ENCODE measurements around the gene BCL2L13.

BCL2L13 gene

DNA sequence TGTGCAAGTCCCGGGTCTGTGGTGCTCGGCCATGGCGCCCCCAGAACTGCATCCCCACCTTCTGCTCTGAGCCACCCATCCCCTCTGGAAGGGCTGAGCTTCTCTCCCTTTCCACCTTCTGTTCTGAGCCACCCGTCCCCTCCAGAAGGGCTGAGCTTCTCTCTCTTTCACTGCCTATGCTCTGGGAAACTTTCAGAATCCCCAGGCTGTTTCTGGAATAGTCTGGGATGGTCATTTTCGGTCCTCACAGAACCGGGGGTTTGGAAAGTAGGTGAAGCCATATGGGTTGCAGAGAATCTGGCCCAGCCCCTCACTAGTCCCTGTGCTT is 139.1 kb downstream of the BCL2L13 start:
- POLR2A ChIA-PET = no interaction called here
- CTCF ChIA-PET = no interaction called here
- DNase-seq (ENCODE audit: extremely low spot score) = no peak
- TF ChIP-seq HDGF (IDR thresholded peaks at IDR 0.05; ENCODE audit: borderline replicate concordance) (no peak), BHLHE40 (IDR thresholded peaks at IDR 0.05; ENCODE audit: borderline replicate concordance) (no peak), LEF1 (IDR thresholded peaks at IDR 0.05; ENCODE audit: borderline replicate concordance) (no peak), L3MBTL2 (conservative IDR thresholded peaks at IDR 0.05) (no peak), SUZ12 (IDR thresholded peaks at IDR 0.05) (no peak), FOXM1 (IDR thresholded peaks at IDR 0.05; ENCODE audit: borderline replicate concordance) (no peak), SP1 (IDR thresholded peaks at IDR 0.05) (no peak), ELF4 (IDR thresholded peaks at IDR 0.05) (no peak), FOXA1 (IDR thresholded peaks at IDR 0.05) (no peak)
- TF ChIP-seq, protein P1, sequence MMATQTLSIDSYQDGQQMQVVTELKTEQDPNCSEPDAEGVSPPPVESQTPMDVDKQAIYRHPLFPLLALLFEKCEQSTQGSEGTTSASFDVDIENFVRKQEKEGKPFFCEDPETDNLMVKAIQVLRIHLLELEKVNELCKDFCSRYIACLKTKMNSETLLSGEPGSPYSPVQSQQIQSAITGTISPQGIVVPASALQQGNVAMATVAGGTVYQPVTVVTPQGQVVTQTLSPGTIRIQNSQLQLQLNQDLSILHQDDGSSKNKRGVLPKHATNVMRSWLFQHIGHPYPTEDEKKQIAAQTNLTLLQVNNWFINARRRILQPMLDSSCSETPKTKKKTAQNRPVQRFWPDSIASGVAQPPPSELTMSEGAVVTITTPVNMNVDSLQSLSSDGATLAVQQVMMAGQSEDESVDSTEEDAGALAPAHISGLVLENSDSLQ (IDR thresholded peaks at IDR 0.05) = no peak

DNA sequence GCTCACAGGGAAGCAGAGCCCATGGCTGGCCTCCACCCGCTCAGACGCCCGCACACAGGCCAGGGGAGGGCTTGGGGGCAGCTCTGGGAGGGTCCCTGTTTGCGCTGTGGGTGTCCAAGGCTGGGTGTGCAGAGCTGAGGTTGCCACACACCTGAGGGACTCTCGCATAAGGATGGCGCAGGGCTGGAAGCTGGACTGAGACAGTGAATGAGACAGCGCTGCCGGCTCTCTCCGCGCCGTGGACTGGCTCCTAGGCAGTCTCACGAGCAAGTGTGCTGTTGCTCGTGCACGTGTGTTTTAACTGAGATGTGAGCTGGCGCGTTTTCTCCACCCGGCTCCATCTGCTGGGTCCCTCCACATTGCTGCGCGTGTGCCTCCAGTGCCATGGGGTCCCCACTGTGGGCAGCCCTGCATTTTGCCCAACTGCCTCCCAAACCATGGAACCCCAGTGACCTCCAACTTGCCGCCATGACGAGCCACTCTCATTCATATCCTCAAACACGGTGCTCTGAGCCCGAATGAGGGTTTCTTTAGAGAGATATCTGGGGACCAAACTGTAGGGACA is 139.9 kb downstream of the BCL2L13 start:
- POLR2A ChIA-PET = interaction anchor here (1.2 kb wide), 1 partner anchor 26 kb away, joined by 3 read pairs; no protein-coding TSS in a partner anchor
- CTCF ChIA-PET = interaction anchor here (0.8 kb wide), 1 partner anchor 371 kb away, joined by 3 read pairs; the partner anchor contains the start of gene USP18
- TF ChIP-seq FOXA1 (IDR thresholded peaks at IDR 0.05) = no peak
- TF ChIP-seq TARDBP (IDR thresholded peaks at IDR 0.05) = no peak
- no peak for TF ChIP-seq CTBP1 (IDR thresholded peaks at IDR 0.05; ENCODE audit: borderline replicate concordance)
- TF ChIP-seq LEF1 (IDR thresholded peaks at IDR 0.05; ENCODE audit: borderline replicate concordance) = no peak
- no peak for TF ChIP-seq L3MBTL2 (conservative IDR thresholded peaks at IDR 0.05)
- TF ChIP-seq, protein P1 (IDR thresholded peaks at IDR 0.05) = no peak
- DNase-seq (ENCODE audit: extremely low spot score) = no peak

DNA sequence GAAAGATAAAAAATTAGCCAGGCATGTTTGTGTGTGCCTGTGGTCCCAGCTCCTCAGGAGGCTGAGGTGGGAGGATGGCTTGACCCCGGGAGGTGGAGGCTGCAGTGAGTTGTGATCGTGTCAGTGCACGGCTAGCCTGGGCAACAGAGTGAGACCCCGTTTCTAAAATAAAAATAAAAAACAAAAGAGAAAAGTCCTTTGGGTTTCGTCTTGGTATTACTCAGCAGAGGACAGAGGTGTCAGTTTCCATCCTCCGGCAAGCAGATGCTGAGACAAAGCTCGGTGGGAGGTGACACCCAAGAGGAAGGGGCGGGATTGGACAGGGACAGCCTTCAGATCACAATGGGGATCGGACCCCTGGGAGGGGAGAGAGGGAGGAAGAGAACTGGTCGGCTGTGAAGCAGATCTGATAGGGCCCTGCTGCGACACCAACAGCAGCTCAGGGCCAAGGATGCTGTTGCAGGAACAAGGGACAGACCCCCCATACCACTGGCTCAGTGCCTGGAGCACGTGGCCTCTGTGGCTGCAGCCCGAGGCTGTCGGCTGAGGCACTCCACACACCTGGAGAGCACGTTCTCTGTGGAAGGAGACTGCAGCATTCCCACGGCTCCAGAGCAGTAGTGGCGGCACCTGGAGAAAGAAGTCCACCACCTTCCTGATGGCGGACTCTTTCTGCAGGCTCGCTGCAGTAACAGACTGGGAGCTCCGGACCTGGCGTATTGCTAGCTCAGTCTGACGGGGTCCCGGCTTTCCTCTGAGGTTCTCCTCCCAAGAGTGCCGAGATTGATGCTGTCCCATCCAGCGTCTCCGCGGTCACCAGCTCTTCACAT is 140.9 kb downstream of the BCL2L13 start:
- CTCF ChIA-PET = interaction anchor here (0.6 to 1.2 kb wide), 4 partner anchors 13 to 298 kb away, joined by 3 to 4 read pairs (median 3); partner anchors contain the start of gene PEX26
- TF ChIP-seq SP1 (IDR thresholded peaks at IDR 0.05) (no peak), ELF4 (IDR thresholded peaks at IDR 0.05) (no peak), BHLHE40 (IDR thresholded peaks at IDR 0.05; ENCODE audit: borderline replicate concordance) (no peak), FOXK2 (IDR thresholded peaks at IDR 0.05) (no peak), TARDBP (IDR thresholded peaks at IDR 0.05) (no peak), CTBP1 (IDR thresholded peaks at IDR 0.05; ENCODE audit: borderline replicate concordance) (no peak), FOXA1 (IDR thresholded peaks at IDR 0.05) (no peak), ZNF384 (IDR thresholded peaks at IDR 0.05) (no peak), SUZ12 (IDR thresholded peaks at IDR 0.05) (no peak), LEF1 (IDR thresholded peaks at IDR 0.05; ENCODE audit: borderline replicate concordance) (no peak), FOXM1 (IDR thresholded peaks at IDR 0.05; ENCODE audit: borderline replicate concordance) (no peak), ARNT (IDR thresholded peaks at IDR 0.05) (no peak), HDGF (IDR thresholded peaks at IDR 0.05; ENCODE audit: borderline replicate concordance) (no peak)
- TF ChIP-seq, protein P1 (IDR thresholded peaks at IDR 0.05) = no peak
- POLR2A ChIA-PET = interaction anchor here (1.2 kb wide), 1 partner anchor 27 kb away, joined by 3 read pairs; no protein-coding TSS in a partner anchor
- DNase-seq (ENCODE audit: extremely low spot score) = no peak

DNA sequence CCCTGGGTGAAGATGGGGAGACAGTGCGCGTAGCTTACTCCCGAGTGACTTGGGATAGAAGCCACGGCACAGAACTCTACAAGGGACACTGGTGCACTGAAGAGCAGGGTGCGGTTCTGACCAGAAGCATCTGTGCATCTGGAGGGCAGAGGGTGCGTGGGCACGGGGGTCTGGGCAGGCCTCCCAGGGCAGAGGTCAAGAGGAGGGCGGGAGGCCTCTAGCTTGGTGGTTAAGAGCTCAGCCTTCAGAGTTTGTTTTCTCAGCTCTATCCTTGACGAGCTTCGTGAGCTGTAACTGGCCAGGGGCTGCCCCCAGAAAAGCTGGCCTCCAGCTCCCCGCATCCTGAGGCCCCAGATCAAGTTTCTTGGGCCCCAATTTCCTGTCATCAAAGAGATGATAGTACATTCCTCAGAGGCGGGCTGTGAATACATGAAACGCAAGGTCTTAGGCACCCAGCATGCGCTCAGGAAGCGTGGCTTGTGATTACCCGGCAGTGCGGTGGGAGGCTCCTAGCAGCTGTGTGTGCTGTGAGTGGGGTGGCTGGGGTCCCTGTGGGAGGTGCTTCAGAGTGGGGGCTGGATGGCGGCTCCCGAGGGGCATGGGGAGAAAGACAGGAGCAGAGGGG is 141.7 kb downstream of the BCL2L13 start:
- no peak for DNase-seq (ENCODE audit: extremely low spot score)
- POLR2A ChIA-PET = no interaction called here
- TF ChIP-seq FOXM1 (IDR thresholded peaks at IDR 0.05; ENCODE audit: borderline replicate concordance) (no peak), NFRKB (IDR thresholded peaks at IDR 0.05) (no peak), ZNF384 (IDR thresholded peaks at IDR 0.05) (no peak), BHLHE40 (IDR thresholded peaks at IDR 0.05; ENCODE audit: borderline replicate concordance) (no peak), HDGF (IDR thresholded peaks at IDR 0.05; ENCODE audit: borderline replicate concordance) (no peak), SUZ12 (IDR thresholded peaks at IDR 0.05) (no peak), CTBP1 (IDR thresholded peaks at IDR 0.05; ENCODE audit: borderline replicate concordance) (no peak), L3MBTL2 (conservative IDR thresholded peaks at IDR 0.05) (no peak), TARDBP (IDR thresholded peaks at IDR 0.05) (no peak), FOXK2 (IDR thresholded peaks at IDR 0.05) (no peak), FOXA1 (IDR thresholded peaks at IDR 0.05) (no peak), ARNT (IDR thresholded peaks at IDR 0.05) (no peak)
- TF ChIP-seq, protein P1 (IDR thresholded peaks at IDR 0.05) = no peak
- CTCF ChIA-PET = interaction anchor here (0.6 to 1.2 kb wide), 4 partner anchors 12 to 297 kb away, joined by 3 to 4 read pairs (median 3); partner anchors contain the start of gene PEX26

Measured in HEK293T (cell line).